Measurements from ENCODE around the gene THOC6. TPM values are rescaled to one million over a fixed set of nuclear protein-coding genes. Genes with fewer than 3 reads are reported as not detected.

The THOC6 gene
- total and polyA plus RNA-seq, 3 experiments from 2014 or later, result 46.2 to 59.4 (median 56.8) TPM

GRCh38 chr16:3026003-3026378 is 2.2 kb downstream of the THOC6 start:
- H3K9me3 Mint-ChIP-seq, result peaks cover 0 to 2% (median 0%) of the 10 kb centered on the region in 5 donors
- ChIA-PET CTCF (interaction anchor here (1.1 to 17.8 kb wide), 5 partner anchors 9 to 103 kb away, joined by 3 to 289 read pairs (median 5); partner anchors contain the start of gene CLDN9), POLR2A (interaction anchor here (1.6 kb wide), 1 partner anchor 22 kb away, joined by 4 read pairs; no protein-coding TSS in a partner anchor)
- Histone ChIP-seq H3K36me3 (ENCODE audit: insufficient read depth, low read length) (peaks cover 7% of the 10 kb centered on the region), H3K4me1 (ENCODE audit: insufficient read depth, low read length) (peaks cover 52% of the 10 kb centered on the region), H3K27ac (ENCODE audit: low read depth, low read length) (no peak overlapping the region), H3K27me3 (ENCODE audit: insufficient read depth, low read length, poor library complexity, severe bottlenecking) (peaks cover 6% of the 10 kb centered on the region), H3K9me3 (ENCODE audit: low read length) (no peaks in the 10 kb centered on the region), H3K4me3 (ENCODE audit: low read length) (no peak overlapping the region)
- H3K27ac Mint-ChIP-seq, result peak overlapping the region in 2 of 8 donors; percentile 11 to 73
- no peak overlapping the region for H3K4me3 Mint-ChIP-seq
- DNase-seq, result no peak
- peaks cover 5 to 8% of the 10 kb centered on the region in 2 donors for H3K27me3 Mint-ChIP-seq
- peaks cover 46 to 66% (median 49%) of the 10 kb centered on the region in 3 donors for H3K4me1 Mint-ChIP-seq
- peaks cover 0 to 22% (median 3%) of the 10 kb centered on the region in 3 donors for H3K36me3 Mint-ChIP-seq

- no peak for DNase-seq
- Histone ChIP-seq H3K27me3 (ENCODE audit: insufficient read depth, low read length, poor library complexity, severe bottlenecking) (peaks cover 6% of the 10 kb centered on the region), H3K4me3 (ENCODE audit: low read length) (no peak overlapping the region), H3K4me1 (ENCODE audit: insufficient read depth, low read length) (peaks cover 43% of the 10 kb centered on the region), H3K27ac (ENCODE audit: low read depth, low read length) (no peak overlapping the region), H3K36me3 (ENCODE audit: insufficient read depth, low read length) (peaks cover 7% of the 10 kb centered on the region), H3K9me3 (ENCODE audit: low read length) (no peaks in the 10 kb centered on the region)
- Mint-ChIP-seq H3K4me3 (peak overlapping the region in 1 of 7 donors; percentile 26), H3K36me3 (peaks cover 0 to 22% (median 3%) of the 10 kb centered on the region in 3 donors), H3K4me1 (peaks cover 38 to 60% (median 43%) of the 10 kb centered on the region in 3 donors), H3K9me3 (peaks cover 0 to 2% (median 0%) of the 10 kb centered on the region in 5 donors), H3K27me3 (peaks cover 8 to 10% of the 10 kb centered on the region in 2 donors), H3K27ac (peak overlapping the region in 1 of 8 donors; percentile 11)
- ChIA-PET POLR2A (interaction anchor here (0.6 to 1.8 kb wide), 4 partner anchors 17 to 188 kb away, joined by 4 to 7 read pairs (median 4); no protein-coding TSS in a partner anchor), CTCF (interaction anchor here (1.0 to 17.8 kb wide), 14 partner anchors 6 to 549 kb away, joined by 3 to 289 read pairs (median 6); partner anchors contain the start of genes BICDL2, CLDN9, HCFC1R1 and MMP25)
Observed at GRCh38 chr16:3026609-3027488, 3.0 kb downstream of the THOC6 start.

DNA sequence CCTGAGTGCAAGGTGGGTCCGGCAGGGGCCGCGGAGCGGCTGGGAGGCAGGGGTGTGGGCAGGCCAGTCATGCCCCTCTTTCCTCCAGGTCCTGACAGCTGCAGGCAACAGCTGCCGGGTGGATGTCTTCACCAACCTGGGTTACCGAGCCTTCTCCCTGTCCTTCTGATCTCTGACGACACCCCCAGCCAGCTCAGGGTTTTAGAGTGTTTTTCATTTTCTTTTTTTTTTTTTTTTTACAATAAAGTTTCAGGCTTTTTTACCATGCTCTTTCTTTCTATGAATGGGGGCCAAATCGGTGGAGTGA is 3.6 kb downstream of the THOC6 start:
- no peak overlapping the region for H3K4me3 ChIP-seq (ENCODE audit: low read length)
- peaks cover 37% of the 10 kb centered on the region for H3K4me1 ChIP-seq (ENCODE audit: insufficient read depth, low read length)
- POLR2A ChIA-PET, result interaction anchor here (0.6 to 1.8 kb wide), 7 partner anchors 8 to 188 kb away, joined by 3 to 7 read pairs (median 4); partner anchors contain the start of genes IL32 and TNFRSF12A
- CTCF ChIA-PET, result interaction anchor here (0.8 to 17.8 kb wide), 18 partner anchors 7 to 548 kb away, joined by 3 to 289 read pairs (median 4); partner anchors contain the start of genes BICDL2, CLDN9, HCFC1R1 and IL32
- peaks cover 11% of the 10 kb centered on the region for H3K27me3 ChIP-seq (ENCODE audit: insufficient read depth, low read length, poor library complexity, severe bottlenecking)
- Mint-ChIP-seq H3K9me3 (peaks cover 0 to 2% (median 0%) of the 10 kb centered on the region in 5 donors), H3K27ac (peak overlapping the region in 1 of 8 donors; percentile 33), H3K4me1 (peaks cover 32 to 54% (median 38%) of the 10 kb centered on the region in 3 donors), H3K36me3 (peaks cover 0 to 22% (median 3%) of the 10 kb centered on the region in 3 donors), H3K4me3 (peak overlapping the region in 1 of 7 donors; percentile 6), H3K27me3 (peaks cover 10 to 11% of the 10 kb centered on the region in 2 donors)
- no peak overlapping the region for H3K27ac ChIP-seq (ENCODE audit: low read depth, low read length)
- DNase-seq, result no peak
- peaks cover 7% of the 10 kb centered on the region for H3K36me3 ChIP-seq (ENCODE audit: insufficient read depth, low read length)
- no peaks in the 10 kb centered on the region for H3K9me3 ChIP-seq (ENCODE audit: low read length)

- no peak overlapping the region for H3K4me3 ChIP-seq (ENCODE audit: low read length)
- Mint-ChIP-seq H3K4me3 (peak overlapping the region in 4 of 7 donors; percentile 38 to 65 (median 52)), H3K27me3 (peaks cover 15 to 18% of the 10 kb centered on the region in 2 donors), H3K9me3 (peaks cover 0 to 2% (median 0%) of the 10 kb centered on the region in 5 donors), H3K27ac (no peak overlapping the region), H3K36me3 (peaks cover 0 to 22% (median 3%) of the 10 kb centered on the region in 3 donors), H3K4me1 (peaks cover 25 to 47% (median 30%) of the 10 kb centered on the region in 3 donors)
- H3K9me3 ChIP-seq (ENCODE audit: low read length), result no peaks in the 10 kb centered on the region
- H3K27ac ChIP-seq (ENCODE audit: low read depth, low read length), result no peak overlapping the region
- H3K27me3 ChIP-seq (ENCODE audit: insufficient read depth, low read length, poor library complexity, severe bottlenecking), result peaks cover 15% of the 10 kb centered on the region
- ChIA-PET CTCF (interaction anchor here (0.6 to 17.8 kb wide), 23 partner anchors 7 to 548 kb away, joined by 3 to 289 read pairs (median 3); partner anchors contain the start of genes BICDL2, CLDN9, HCFC1R1 and IL32), POLR2A (interaction anchor here (0.6 to 1.8 kb wide), 6 partner anchors 8 to 91 kb away, joined by 3 to 7 read pairs (median 4); partner anchors contain the start of genes IL32 and TNFRSF12A)
- H3K4me1 ChIP-seq (ENCODE audit: insufficient read depth, low read length), result peaks cover 30% of the 10 kb centered on the region
- H3K36me3 ChIP-seq (ENCODE audit: insufficient read depth, low read length), result peaks cover 7% of the 10 kb centered on the region
- DNase-seq, result peak; percentile 74 to 88 (median 84)
Observed at GRCh38 chr16:3027983-3028715, 4.3 kb downstream of the THOC6 start.

- H3K27me3 ChIP-seq (ENCODE audit: insufficient read depth, low read length, poor library complexity, severe bottlenecking), result peaks cover 18% of the 10 kb centered on the region
Observed at GRCh38 chr16:3028716-3029319, 5.0 kb downstream of the THOC6 start.

DNA sequence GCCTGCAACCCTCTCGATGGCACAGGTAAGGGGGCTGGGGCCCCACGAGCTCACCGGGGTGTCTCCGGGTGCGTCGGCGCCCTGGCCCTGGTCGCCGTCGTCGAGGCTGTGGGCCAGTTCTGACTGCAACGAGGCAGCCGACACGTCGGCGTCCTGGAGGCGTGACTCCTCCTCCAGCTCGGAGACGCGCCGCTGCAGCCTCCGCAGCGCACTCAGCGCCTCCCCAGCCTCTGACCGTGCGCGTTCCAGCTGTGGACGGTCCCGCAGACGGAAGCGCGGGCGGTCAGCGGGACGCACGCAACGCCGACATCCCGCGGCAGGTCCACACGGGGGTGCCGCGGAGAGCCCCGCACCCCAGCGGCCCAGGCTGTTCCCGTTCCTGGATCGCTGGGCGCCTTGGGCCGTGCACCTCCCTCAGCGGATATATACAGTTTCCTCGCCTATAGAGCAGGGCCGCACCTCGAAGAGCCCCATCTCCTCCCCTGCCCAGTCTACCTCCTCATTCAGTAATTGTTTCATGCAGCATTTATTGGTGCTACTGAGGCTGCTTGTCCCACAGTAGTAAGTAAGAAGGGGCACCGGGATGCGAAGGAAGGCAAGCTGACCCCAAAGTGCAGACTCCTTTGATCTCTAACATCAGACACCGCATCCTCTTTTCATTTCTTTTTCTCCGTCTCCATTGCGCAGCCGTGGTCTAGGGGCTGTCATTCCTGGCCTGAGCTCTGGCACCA is 5.8 kb downstream of the THOC6 start:
- peaks cover 7% of the 10 kb centered on the region for H3K36me3 ChIP-seq (ENCODE audit: insufficient read depth, low read length)
- Mint-ChIP-seq H3K27ac (peak overlapping the region in 2 of 8 donors; percentile 59 to 82), H3K9me3 (peaks cover 0 to 2% (median 0%) of the 10 kb centered on the region in 5 donors), H3K4me3 (peak overlapping the region; percentile 28 to 85 (median 67)), H3K4me1 (peaks cover 12 to 38% (median 21%) of the 10 kb centered on the region in 3 donors), H3K36me3 (peaks cover 0 to 16% (median 0%) of the 10 kb centered on the region in 3 donors), H3K27me3 (peaks cover 27 to 30% of the 10 kb centered on the region in 2 donors)
- peak overlapping the region; percentile 8 for H3K4me3 ChIP-seq (ENCODE audit: low read length)
- POLR2A ChIA-PET, result interaction anchor here (0.9 to 1.2 kb wide), 4 partner anchors 19 to 129 kb away, joined by 3 to 5 read pairs (median 3); no protein-coding TSS in a partner anchor
- CTCF ChIA-PET, result interaction anchor here (0.8 to 17.8 kb wide), 11 partner anchors 9 to 138 kb away, joined by 3 to 289 read pairs (median 58); partner anchors contain the start of genes BICDL2, CLDN9, HCFC1R1 and MMP25
- peaks cover 18% of the 10 kb centered on the region for H3K27me3 ChIP-seq (ENCODE audit: insufficient read depth, low read length, poor library complexity, severe bottlenecking)
- H3K4me1 ChIP-seq (ENCODE audit: insufficient read depth, low read length), result peaks cover 20% of the 10 kb centered on the region
- DNase-seq, result no peak
- no peak overlapping the region for H3K27ac ChIP-seq (ENCODE audit: low read depth, low read length)
- no peaks in the 10 kb centered on the region for H3K9me3 ChIP-seq (ENCODE audit: low read length)

More at GRCh38 chr16:3028716-3029319, 5.0 kb downstream of the THOC6 start:
- Mint-ChIP-seq H3K27me3 (peaks cover 21 to 24% of the 10 kb centered on the region in 2 donors), H3K36me3 (peaks cover 0 to 21% (median 3%) of the 10 kb centered on the region in 3 donors), H3K4me1 (peaks cover 18 to 43% (median 27%) of the 10 kb centered on the region in 3 donors), H3K27ac (no peak overlapping the region), H3K9me3 (peaks cover 0 to 2% (median 0%) of the 10 kb centered on the region in 5 donors), H3K4me3 (peak overlapping the region; percentile 3 to 73 (median 28))
- ChIA-PET CTCF (interaction anchor here (0.6 to 17.8 kb wide), 18 partner anchors 8 to 236 kb away, joined by 3 to 289 read pairs (median 4); partner anchors contain the start of genes BICDL2, CLDN9, HCFC1R1 and IL32), POLR2A (interaction anchor here (0.6 to 1.5 kb wide), 6 partner anchors 9 to 91 kb away, joined by 3 to 7 read pairs (median 4); partner anchors contain the start of genes IL32 and TNFRSF12A)
- Histone ChIP-seq H3K9me3 (ENCODE audit: low read length) (no peaks in the 10 kb centered on the region), H3K4me1 (ENCODE audit: insufficient read depth, low read length) (peaks cover 24% of the 10 kb centered on the region), H3K36me3 (ENCODE audit: insufficient read depth, low read length) (peaks cover 7% of the 10 kb centered on the region), H3K27ac (ENCODE audit: low read depth, low read length) (no peak overlapping the region), H3K4me3 (ENCODE audit: low read length) (peak overlapping the region; percentile 8)
- DNase-seq, result no peak

Data from CD8-positive, alpha-beta memory T cell (primary cell).